K562 (cell line): ENCODE results near the gene SLX4IP. TPM values are rescaled to one million over a fixed set of nuclear protein-coding genes. Genes with fewer than 3 reads are reported as not detected.

Experiments
- C11orf30 ChIP-seq: fragments of 450-650 bp; IDR thresholded peaks from 2 replicates; pipeline ENCODE4 v1.6.1; 2016; ENCODE audit warnings: low read depth, mild to moderate bottlenecking
- POLR2B ChIP-seq: fragments of 450-650 bp; IDR thresholded peaks from 2 replicates; pipeline ENCODE4 v1.6.1; 2018; ENCODE audit warnings: low read depth; ENCODE audit not compliant: partially characterized antibody
- polyA plus RNA-seq, 8 experiments: library from polyadenylated mRNA; depleted of rRNA in 4 of 8; stranded (reverse) in 5 of 8; unstranded in 3 of 8; fragments of >200 nt; fragmentation: Nextera tagmentation in 2 of 8; fragmentation: Illumina TruSeq in 1 of 8; extraction: Ambion mirVana in 2 of 8; extraction: Trizol in 1 of 8; gene quantifications; 2 replicates each; pipeline versions ENCODE4 v1.2.1 to v1.2.3, GENCODE V29; 2011 to 2014; ENCODE audit warnings: inconsistent platforms in 1 of 8, missing spikeins in 1 of 8
- total RNA-seq, 7 experiments: library from RNA; depleted of rRNA in 6 of 7; stranded (reverse); fragments of >200 nt in 6 of 7; fragmentation: Illumina TruSeq in 2 of 7; extraction: Trizol in 2 of 7; gene quantifications; 2 replicates each; pipeline versions ENCODE4 v1.2.1 to v1.2.3, GENCODE V29; 2011 to 2021; ENCODE audit warnings: low replicate concordance in 1 of 7
- TF ChIP-seq, protein P1 (sequence below): fragments of 450-650 bp; IDR thresholded peaks from 2 replicates; pipeline ENCODE4 v1.6.1; 2018; ENCODE audit not compliant: partially characterized antibody
- TF ChIP-seq, protein P2 (sequence below), 3 experiments: IDR thresholded peaks in 2 of 3; conservative IDR thresholded peaks in 1 of 3; 2 replicates each; pipeline ENCODE4 v1.5.1; 2011 to 2012; ENCODE audit warnings: low read length in 3 of 3, mild to moderate bottlenecking in 3 of 3, control low read depth in 2 of 3, improper control_type of control experiment in 1 of 3, inconsistent platforms in 1 of 3, low read depth in 1 of 3, mixed read lengths in 1 of 3, moderate library complexity in 1 of 3; ENCODE audit not compliant: insufficient read depth in 2 of 3

Gene SLX4IP
- total and polyA plus RNA-seq, 9 of the 15 experiments (the other 6 are each of a cell fraction or from before 2014, with no cell fraction given): 1.5 to 5.9 (median 3.5) TPM

DNA sequence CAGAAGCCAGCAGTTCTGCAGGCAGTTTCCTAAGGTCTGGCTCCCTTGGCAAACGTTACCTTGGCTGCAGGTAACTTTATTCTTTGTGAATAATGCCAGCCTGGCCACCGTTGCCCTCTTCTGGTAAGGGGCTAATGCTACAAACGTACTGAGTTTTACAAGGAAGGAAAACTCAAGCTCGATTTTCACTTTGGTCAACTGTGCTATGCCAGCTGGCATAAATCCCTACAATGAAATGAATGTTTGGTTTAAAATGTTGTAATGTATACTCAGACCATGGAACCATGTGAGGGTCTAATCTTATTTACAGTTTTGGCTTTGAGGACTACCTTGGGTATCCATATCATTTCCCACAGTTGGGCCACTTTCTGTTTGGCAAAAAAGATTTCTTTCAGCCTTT, 101.4 kb downstream of the SLX4IP start (continued):
- TF ChIP-seq POLR2B (no peak), C11orf30 (no peak)
- TF ChIP-seq, protein P1, sequence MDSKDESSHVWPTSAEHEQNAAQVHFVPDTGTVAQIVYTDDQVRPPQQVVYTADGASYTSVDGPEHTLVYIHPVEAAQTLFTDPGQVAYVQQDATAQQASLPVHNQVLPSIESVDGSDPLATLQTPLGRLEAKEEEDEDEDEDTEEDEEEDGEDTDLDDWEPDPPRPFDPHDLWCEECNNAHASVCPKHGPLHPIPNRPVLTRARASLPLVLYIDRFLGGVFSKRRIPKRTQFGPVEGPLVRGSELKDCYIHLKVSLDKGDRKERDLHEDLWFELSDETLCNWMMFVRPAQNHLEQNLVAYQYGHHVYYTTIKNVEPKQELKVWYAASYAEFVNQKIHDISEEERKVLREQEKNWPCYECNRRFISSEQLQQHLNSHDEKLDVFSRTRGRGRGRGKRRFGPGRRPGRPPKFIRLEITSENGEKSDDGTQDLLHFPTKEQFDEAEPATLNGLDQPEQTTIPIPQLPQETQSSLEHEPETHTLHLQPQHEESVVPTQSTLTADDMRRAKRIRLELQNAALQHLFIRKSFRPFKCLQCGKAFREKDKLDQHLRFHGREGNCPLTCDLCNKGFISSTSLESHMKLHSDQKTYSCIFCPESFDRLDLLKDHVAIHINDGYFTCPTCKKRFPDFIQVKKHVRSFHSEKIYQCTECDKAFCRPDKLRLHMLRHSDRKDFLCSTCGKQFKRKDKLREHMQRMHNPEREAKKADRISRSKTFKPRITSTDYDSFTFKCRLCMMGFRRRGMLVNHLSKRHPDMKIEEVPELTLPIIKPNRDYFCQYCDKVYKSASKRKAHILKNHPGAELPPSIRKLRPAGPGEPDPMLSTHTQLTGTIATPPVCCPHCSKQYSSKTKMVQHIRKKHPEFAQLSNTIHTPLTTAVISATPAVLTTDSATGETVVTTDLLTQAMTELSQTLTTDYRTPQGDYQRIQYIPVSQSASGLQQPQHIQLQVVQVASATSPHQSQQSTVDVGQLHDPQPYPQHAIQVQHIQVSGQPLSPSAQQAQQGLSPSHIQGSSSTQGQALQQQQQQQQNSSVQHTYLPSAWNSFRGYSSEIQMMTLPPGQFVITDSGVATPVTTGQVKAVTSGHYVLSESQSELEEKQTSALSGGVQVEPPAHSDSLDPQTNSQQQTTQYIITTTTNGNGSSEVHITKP: no peak
- TF ChIP-seq, protein P2, sequence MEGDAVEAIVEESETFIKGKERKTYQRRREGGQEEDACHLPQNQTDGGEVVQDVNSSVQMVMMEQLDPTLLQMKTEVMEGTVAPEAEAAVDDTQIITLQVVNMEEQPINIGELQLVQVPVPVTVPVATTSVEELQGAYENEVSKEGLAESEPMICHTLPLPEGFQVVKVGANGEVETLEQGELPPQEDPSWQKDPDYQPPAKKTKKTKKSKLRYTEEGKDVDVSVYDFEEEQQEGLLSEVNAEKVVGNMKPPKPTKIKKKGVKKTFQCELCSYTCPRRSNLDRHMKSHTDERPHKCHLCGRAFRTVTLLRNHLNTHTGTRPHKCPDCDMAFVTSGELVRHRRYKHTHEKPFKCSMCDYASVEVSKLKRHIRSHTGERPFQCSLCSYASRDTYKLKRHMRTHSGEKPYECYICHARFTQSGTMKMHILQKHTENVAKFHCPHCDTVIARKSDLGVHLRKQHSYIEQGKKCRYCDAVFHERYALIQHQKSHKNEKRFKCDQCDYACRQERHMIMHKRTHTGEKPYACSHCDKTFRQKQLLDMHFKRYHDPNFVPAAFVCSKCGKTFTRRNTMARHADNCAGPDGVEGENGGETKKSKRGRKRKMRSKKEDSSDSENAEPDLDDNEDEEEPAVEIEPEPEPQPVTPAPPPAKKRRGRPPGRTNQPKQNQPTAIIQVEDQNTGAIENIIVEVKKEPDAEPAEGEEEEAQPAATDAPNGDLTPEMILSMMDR (IDR thresholded peaks at IDR 0.05 in 2 of 3, conservative IDR thresholded peaks at IDR 0.05 in 1 of 3; ENCODE audit: insufficient read depth in 2 of 3, low read depth in 1 of 3, low read length in 3 of 3): peak; percentile 19 to 46 (median 26); a peak in 4 of 6 replicates
